Left forelimb (tissue), 1 donor: ENCODE data around the gene DDX49.
"Not testable (repeated sequence)": the region's sequence is repeated elsewhere in the genome, so short reads cannot be mapped to it uniquely, and the experiment has no call there.

Experiments
- DNase-seq: peaks from one replicate; pipeline ENCODE4 v3.0.0-alpha.2; 2018; ENCODE audit warnings: low spot score

Gene DDX49

GRCh38 chr19:18942692-18943091, 23.2 kb downstream of the DDX49 start:
- DNase-seq, result no peak

GRCh38 chr19:18943465-18943864, 23.9 kb downstream of the DDX49 start:
- no peak for DNase-seq

- no peak for DNase-seq
Measured at GRCh38 chr19:18945297-18945696, 25.8 kb downstream of the DDX49 start.

- no peak for DNase-seq
Measured at GRCh38 chr19:18946335-18946734, 26.8 kb downstream of the DDX49 start.

DNA sequence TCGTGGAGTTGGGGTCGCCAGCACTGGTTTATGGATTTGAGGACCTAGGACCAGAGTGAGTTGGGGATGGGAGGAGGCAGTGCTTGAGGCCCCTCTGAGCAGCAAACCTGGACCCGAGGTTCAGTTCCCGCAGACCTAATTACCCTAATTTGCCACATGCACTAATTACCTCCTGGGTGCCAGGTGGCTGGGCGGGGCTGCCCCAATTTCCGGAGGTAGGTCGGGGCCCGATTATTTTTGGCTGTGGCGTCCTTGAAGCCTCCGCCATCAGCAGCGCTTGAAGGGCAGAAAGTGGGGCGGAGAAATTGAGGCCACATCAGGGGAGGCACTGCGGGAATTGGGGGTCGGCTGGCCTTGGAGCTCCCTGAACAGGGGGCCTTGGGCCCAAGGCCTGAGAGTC, 27.4 kb downstream of the DDX49 start:
- no peak for DNase-seq

DNA sequence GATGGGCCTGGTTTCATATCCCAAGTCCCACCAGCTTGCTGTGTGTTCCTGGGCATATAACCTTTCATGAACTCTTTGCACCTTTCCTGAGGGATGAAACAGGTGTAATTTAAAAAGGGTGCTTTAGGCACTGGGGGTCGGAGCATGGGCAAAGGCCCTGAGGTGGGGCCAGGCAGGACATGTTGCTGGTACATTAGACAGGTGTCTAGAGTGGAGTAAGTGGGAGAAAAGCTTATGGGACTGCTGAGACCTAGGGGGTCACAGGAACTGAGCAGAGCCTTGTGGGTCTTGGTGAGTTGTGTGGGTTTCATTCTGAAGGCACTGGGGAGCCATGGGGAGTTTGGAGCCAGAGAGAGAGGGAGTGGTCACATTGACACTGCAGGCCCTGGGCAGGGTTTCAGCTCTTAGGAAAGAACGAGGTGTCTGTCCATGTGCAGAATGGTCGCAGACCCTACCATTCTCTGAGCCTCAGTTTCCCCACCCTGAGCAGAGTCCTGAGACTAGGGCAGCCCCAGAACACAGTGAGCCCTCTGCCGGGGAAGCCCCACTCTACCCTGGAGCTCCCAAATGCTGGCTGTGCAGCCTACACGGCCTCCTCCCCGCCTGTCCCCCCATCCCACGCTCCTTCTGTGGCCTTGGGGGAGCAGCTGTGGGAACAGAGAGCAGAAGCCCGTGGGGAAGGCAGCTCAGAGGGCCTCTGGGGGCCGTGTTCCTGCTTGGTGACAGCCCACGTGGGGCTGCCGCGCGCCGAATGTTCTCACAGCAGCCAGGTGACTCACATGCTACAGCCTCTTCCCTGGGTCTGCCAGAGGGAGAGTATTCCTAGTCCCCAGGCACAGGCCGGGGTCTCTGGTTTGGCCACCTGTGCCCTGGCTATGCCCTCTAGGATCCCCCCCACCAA, 28.8 kb downstream of the DDX49 start:
- DNase-seq, result no peak

DNA sequence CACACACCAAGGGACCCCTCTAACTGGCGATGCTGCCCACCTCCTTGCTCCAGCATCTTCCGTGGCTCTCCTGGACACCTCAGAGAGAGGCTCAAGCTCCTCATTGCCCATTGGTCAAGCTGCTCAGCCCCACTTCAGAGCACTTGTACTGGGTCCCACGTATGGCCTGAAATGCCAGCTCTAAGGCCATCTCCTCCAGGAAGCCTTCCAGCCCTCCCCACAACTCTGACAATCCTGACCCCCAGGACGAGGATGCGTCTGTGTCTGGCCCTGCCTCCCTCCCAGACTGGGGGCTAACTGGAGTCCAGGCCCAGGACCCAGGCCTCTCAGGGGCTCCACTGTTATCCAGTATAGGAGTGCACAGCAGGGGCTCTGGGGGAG, 29.5 kb downstream of the DDX49 start:
- no peak for DNase-seq

DNA sequence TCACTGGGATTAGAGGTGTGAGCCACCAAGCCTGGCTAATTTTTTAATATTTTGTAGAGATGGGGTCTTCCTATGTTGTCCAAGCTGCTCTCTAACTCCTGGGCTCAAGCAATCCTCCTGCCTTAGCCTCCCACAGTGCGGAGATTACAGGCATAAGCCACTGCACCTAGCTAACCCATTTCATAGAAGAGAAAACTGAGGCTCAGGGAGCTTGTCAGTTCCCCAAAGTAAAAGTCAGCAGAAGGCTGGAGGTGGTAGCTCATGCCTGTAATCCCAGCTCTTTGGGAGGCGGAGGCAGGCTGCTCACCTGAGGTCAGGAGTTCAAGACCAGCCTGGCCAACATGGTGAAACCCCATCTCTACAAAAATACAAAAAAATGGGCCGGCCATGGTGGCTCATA, 30.3 kb downstream of the DDX49 start:
- no peak for DNase-seq

GRCh38 chr19:18951721-18952281, 32.3 kb downstream of the DDX49 start:
- DNase-seq, result no peak

GRCh38 chr19:18952364-18953003, 33.0 kb downstream of the DDX49 start:
- not testable (repeated sequence) for DNase-seq

- DNase-seq, result no peak
Measured at GRCh38 chr19:18954094-18954493, 34.6 kb downstream of the DDX49 start.

GRCh38 chr19:18955042-18955441, 35.5 kb downstream of the DDX49 start:
- DNase-seq, result no peak

GRCh38 chr19:18960370-18960769, 40.9 kb downstream of the DDX49 start:
- no peak for DNase-seq

GRCh38 chr19:18961767-18962620, 42.5 kb downstream of the DDX49 start:
- no peak for DNase-seq

DNA sequence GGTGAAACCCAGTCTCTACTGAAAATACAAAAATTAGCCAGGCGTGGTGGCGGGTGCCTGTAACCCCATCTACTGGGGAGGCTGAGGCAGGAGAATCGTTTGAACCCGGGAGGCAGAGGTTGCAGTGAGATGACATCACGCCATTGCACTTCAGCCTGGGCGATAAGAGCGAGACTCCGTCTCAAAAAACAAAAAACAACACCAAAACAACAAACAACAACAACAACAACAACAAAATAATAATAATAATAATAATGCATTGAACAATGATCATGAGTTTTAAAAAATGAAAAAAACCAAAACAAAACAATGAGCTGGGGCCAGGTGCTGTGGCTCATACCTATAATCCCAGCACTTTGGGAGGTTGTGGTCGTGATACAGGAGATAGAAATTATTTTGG, 44.6 kb downstream of the DDX49 start:
- no peak for DNase-seq

DNA sequence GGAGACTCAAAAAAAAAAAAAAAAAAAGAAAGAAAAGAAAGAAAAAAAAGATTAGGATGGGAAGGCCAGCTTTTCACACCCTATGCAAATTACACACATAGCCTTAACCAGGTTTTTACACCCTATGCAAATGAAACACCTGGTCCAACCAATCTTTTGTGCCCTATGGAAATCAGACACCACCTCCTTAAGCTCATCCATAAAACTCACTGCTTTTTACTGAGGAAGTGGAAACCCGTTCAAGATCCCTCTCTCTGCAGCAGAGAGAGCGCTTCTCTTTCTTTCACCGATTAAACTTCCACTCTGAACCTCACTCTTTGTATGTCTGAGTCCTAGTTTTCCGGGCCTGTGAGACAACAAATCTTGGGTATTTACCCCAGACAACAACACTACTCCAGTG, 46.8 kb downstream of the DDX49 start:
- DNase-seq, result no peak

GRCh38 chr19:18967358-18968146, 48.0 kb downstream of the DDX49 start:
- DNase-seq, result no peak

DNA sequence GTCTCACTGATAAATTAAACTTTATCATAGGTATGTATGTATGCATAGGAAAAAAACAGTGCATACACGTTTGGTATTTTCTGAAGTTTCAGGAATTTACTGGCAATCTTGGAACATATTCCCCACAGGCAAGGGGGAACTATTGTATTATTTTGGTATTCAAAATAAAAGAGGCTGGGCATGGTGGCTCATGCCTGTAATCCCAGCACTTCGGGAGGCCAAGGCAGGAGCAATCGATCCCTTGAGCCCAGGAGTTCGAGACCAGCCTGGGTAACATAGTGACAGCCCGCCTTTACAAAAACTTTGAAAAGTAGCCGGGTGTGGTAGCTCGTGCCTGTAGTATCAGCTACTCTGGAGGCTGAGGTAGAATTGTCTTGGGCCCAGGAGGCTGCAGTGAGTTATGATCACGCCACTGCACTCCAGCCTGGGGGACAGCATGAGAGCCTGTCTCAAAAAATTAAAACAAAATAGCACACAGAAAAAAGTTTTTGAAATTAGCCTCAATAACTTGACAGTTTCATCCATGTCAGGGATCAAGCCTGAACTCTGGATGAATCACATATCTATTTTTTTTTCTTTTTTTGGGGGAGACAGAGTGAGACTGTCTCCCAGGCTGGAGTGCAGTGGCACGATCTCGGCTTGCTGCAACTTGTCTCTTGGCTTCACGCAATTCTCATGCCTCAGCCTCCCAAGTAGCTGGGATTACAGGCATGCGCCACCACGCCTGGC, 50.6 kb downstream of the DDX49 start:
- DNase-seq, result no peak

DNA sequence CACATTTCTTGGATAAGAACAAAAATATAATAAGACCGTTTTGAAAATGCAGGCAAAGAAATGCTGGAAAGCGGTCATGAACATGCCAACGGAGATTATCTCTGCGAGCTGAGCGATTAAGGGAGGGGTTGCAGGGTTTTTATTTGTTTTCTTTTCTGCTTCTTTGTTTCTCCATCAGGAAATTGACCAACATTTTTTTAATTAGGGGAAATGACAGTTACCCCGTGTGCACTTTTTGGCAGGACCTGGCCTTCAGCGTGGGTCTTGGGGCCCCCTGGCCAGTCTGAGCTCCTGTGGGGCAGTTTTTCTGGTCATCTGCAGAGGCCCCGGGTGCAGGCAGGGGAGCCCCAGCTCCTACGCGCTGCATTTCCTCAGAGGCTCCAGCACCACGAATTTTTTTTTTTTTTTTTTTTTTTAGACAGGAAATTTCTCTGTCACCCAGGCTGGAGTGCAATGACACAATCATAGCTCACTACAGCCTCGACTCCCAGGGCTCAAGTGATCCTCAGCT, 52.8 kb downstream of the DDX49 start:
- DNase-seq, result no peak

- no peak for DNase-seq
Measured at GRCh38 chr19:18972851-18973250, 53.3 kb downstream of the DDX49 start.

DNA sequence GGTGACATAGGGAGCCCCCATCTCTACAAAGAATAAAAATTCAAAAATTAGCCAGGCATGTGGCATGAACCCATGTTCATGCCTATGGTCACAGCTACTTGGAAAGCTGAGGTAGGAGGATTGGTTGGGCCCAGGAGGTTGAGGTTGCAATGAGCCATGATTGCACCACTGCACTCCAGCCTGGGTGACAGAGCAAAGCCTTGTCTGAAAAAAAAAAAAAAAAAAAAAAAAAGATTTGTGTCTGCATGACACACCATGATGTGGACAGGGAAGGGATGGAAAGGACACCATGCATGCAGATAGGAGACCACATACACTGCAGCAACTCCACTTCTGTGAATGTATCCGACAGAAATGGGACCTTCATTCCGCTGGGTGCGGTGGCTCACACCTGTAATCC, 55.5 kb downstream of the DDX49 start:
- no peak for DNase-seq
